GM12878 (cell line): Measurements from ENCODE around the gene POLR3E. TPM values are rescaled to one million over a fixed set of nuclear protein-coding genes. Genes with fewer than 3 reads are reported as not detected.
A peak's percentile ranks its signal among the peaks of the same experiment; 100 is the strongest.

Experiments used
- ATAC-seq: fragments of 200-7000 bp; cut with Tn5 transposase; 3 replicates; pipeline ENCODE4 v1.9.1; 2020; ENCODE audit warnings: mild to moderate bottlenecking, moderate library complexity
- BruUV-seq: library from RNA; stranded (reverse); fragments of 400-500 nt; replicated peaks from 2 replicates; lab custom pipeline; 2021; lab: Mats Ljungman, UMichigan
- CTCF ChIA-PET: fragments of 300-600 bp; sonication (Branson Sonifier 250); formaldehyde crosslinking; extraction: SDS; loops from one replicate; lab custom pipeline; 2021; ENCODE audit warnings: inconsistent platforms; lab: Yijun Ruan, JAX
- POLR2A ChIA-PET: fragments of 350-600 bp; formaldehyde crosslinking; extraction: SDS; loops from one replicate; lab custom pipeline; 2021; ENCODE audit warnings: inconsistent platforms; lab: Charles Lee
- RAD21 ChIA-PET: fragments of 300-600 bp; sonication (Branson Sonifier 250); formaldehyde crosslinking; loops from one replicate; lab custom pipeline; 2023; ENCODE audit warnings: antibody characterized with exemption; ENCODE audit not compliant: unreplicated experiment; lab: Charles Lee
- SMC1A ChIA-PET: fragments of 300-600 bp; sonication (Branson Sonifier 250); formaldehyde crosslinking; loops from one replicate; lab custom pipeline; 2023; ENCODE audit not compliant: unreplicated experiment, uncharacterized antibody; lab: Charles Lee
- DNase-seq: peaks from one replicate; pipeline ENCODE4 v3.0.0-alpha.2; 2011; ENCODE audit warnings: low read depth, low spot score
- FAIRE-seq: peaks from 3 replicates; lab custom pipeline; 2011; peaks lifted over from hg19 to GRCh38; lab: Jason Lieb, UNC
- H2AFZ ChIP-seq: 2 replicates; pipeline ENCODE4 v1.6.0; 2011; ENCODE audit warnings: low read depth, low read length, control low read depth; ENCODE audit not compliant: control insufficient read depth
- H3K27ac ChIP-seq: 2 replicates; pipeline ENCODE4 v1.5.1; 2011; ENCODE audit warnings: control low read depth; ENCODE audit not compliant: control insufficient read depth, insufficient read depth
- H3K27me3 ChIP-seq, 2 experiments: replicated peaks in 1 of 2; 2 replicates each; pipeline versions ENCODE4 v1.6.0 to v1.6.1; 2011; ENCODE audit warnings: low read length in 1 of 2; ENCODE audit not compliant: control insufficient read depth in 2 of 2, insufficient read depth in 2 of 2
- H3K36me3 ChIP-seq, 2 experiments: 2 replicates each; pipeline ENCODE4 v1.5.1; 2011; ENCODE audit warnings: low read length in 1 of 2; ENCODE audit not compliant: control insufficient read depth in 2 of 2, insufficient read depth in 2 of 2
- H3K4me1 ChIP-seq: 2 replicates; pipeline ENCODE4 v1.6.1; 2011; ENCODE audit warnings: mild to moderate bottlenecking, low read length, moderate library complexity, mixed read lengths; ENCODE audit not compliant: control insufficient read depth, insufficient read depth
- H3K4me2 ChIP-seq: 2 replicates; pipeline ENCODE4 v1.6.0; 2011; ENCODE audit warnings: control low read depth; ENCODE audit not compliant: control insufficient read depth, insufficient read depth
- H3K4me3 ChIP-seq: fragments of 200-600 bp; sonication (generic); 2 replicates; pipeline ENCODE4 v1.5.1; 2016
- H3K79me2 ChIP-seq: 2 replicates; pipeline ENCODE4 v1.6.0; 2011; ENCODE audit warnings: low read length; ENCODE audit not compliant: control insufficient read depth, insufficient read depth
- H3K9ac ChIP-seq: 2 replicates; pipeline ENCODE4 v1.8.0; 2011; ENCODE audit warnings: low read length, control low read depth, mixed read lengths; ENCODE audit not compliant: control insufficient read depth, insufficient read depth
- H3K9me3 ChIP-seq: replicated peaks from 3 replicates; pipeline ENCODE4 v1.5.1; 2011; ENCODE audit warnings: mild to moderate bottlenecking, low read length; ENCODE audit not compliant: control insufficient read depth, insufficient read depth
- H4K20me1 ChIP-seq: 2 replicates; pipeline ENCODE4 v1.6.0; 2011; ENCODE audit not compliant: control insufficient read depth, insufficient read depth
- CBX5 ChIP-seq: sonication (generic); IDR thresholded peaks from 2 replicates; pipeline ENCODE4 v1.6.1; 2016; ENCODE audit warnings: low read depth, moderate library complexity, mild to moderate bottlenecking, inconsistent platforms
- IKZF1 ChIP-seq: fragments of 450-650 bp; conservative IDR thresholded peaks from 2 replicates; pipeline ENCODE4 v1.6.1; 2017; ENCODE audit warnings: antibody characterized with exemption, mild to moderate bottlenecking
- POLR2A ChIP-seq: IDR thresholded peaks from 2 replicates; pipeline ENCODE4 v1.6.1; 2011; ENCODE audit warnings: low read depth, mild to moderate bottlenecking, low read length
- RELA ChIP-seq: fragments of 450-650 bp; IDR thresholded peaks from 2 replicates; pipeline ENCODE4 v1.8.0; 2014; ENCODE audit warnings: borderline replicate concordance; ENCODE audit not compliant: partially characterized antibody
- WGBS: methylation state at CpG from one replicate; pipeline ENCODE4 v1.1.6; 2016; ENCODE audit warnings: low lambda C conversion rate; ENCODE audit not compliant: insufficient replicate concordance, insufficient coverage; ENCODE audit errors: missing lambda C conversion rate; 5-methylcytosine and 5-hydroxymethylcytosine counted together
- in situ Hi-C: fragments of 300-500 bp; cut with MboI; formaldehyde crosslinking; loops from 9 replicates; pipeline ENCODE4 v1.14.3; 2018; ENCODE audit warnings: mixed read lengths
- intact Hi-C: fragments of 100-400 bp; cut with micrococcal nuclease; formaldehyde crosslinking; loops from one replicate; pipeline ENCODE4 v1.14.2; 2022; ENCODE audit not compliant: unreplicated experiment
- polyA plus RNA-seq, 11 experiments: library from polyadenylated mRNA; depleted of rRNA in 4 of 11; unstranded in 6 of 11; stranded (reverse) in 5 of 11; fragments of >200 nt; fragmentation: Nextera tagmentation in 4 of 11; fragmentation: Illumina TruSeq in 1 of 11; extraction: Ambion mirVana in 4 of 11; extraction: Trizol in 1 of 11; gene quantifications; 1 replicate in 1 of 11; 2 replicates in 10 of 11; pipeline versions ENCODE4 v1.2.1 to v1.2.3, GENCODE V29; 2011 to 2016; ENCODE audit warnings: inconsistent platforms in 2 of 11, missing spikeins in 2 of 11, low read depth in 1 of 11
- total RNA-seq, 4 experiments: library from RNA; depleted of rRNA in 3 of 4; stranded (reverse); fragments of >200 nt in 3 of 4; fragmentation: Illumina TruSeq in 1 of 4; extraction: Trizol in 1 of 4; gene quantifications; 2 replicates each; pipeline versions ENCODE4 v1.2.1 to v1.2.3, GENCODE V29; 2013 to 2021

Gene POLR3E
- total and polyA plus RNA-seq, 10 of the 15 experiments (the other 5 are each of a cell fraction or from before 2014, with no cell fraction given) = 11.1 to 79.5 (median 39.7) TPM

DNA sequence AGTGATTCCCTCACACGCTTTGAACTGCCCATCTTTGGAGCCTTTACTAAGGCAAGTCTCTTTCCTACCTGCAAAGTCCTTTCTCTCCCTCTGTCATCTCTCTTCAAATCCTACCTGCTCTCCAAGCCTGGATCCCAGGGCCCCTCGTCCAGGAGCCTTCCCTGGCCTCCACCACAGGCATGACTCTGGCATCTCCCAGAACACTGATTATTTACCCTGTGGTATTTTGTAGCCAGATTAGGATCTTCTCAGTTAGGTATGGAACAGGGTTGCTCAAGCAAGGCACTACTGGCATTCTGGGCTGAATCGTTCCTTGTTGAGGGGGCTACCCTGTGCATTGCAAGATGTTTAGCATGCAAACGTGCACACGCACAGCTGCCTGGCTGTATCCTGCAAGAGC, 31.9 kb upstream of the POLR3E start:
- CTCF ChIA-PET = no interaction called here

GRCh38 chr16:22266546-22266945, 30.7 kb upstream of the POLR3E start:
- H3K4me1 ChIP-seq = no peaks in the 10 kb centered on the region
- H3K79me2 ChIP-seq = no peaks in the 10 kb centered on the region
- ChIA-PET RAD21 (no interaction called here), SMC1A (interaction anchor here (0.5 kb wide), 1 partner anchor 45 kb away, joined by 3 read pairs; no protein-coding TSS in a partner anchor), CTCF (no interaction called here), POLR2A (interaction anchor here (0.6 kb wide), 1 partner anchor 529 kb away, joined by 3 read pairs; no protein-coding TSS in a partner anchor)
- ATAC-seq = no peak
- no peaks in the 10 kb centered on the region for H3K9me3 ChIP-seq
- H2AFZ ChIP-seq = no peak overlapping the region
- H3K27ac ChIP-seq = no peak overlapping the region
- in situ Hi-C loops (no loop called here), intact Hi-C loops (no loop called here)
- H3K36me3 ChIP-seq = peaks cover 12 to 17% of the 10 kb centered on the region in 2 experiments
- no TSS peak for BruUV-seq
- DNase-seq = no peak
- TF ChIP-seq POLR2A (peak; percentile 16; the same call in 1 of the 2 replicates), IKZF1 (no peak)
- no peak overlapping the region for H3K9ac ChIP-seq
- H3K27me3 ChIP-seq = no peaks in the 10 kb centered on the region
- no peak overlapping the region for H3K4me2 ChIP-seq
- no peak for FAIRE-seq
- H4K20me1 ChIP-seq = no peaks in the 10 kb centered on the region
- H3K4me3 ChIP-seq = no peak overlapping the region
- WGBS = 97% methylated on average over 19 of the region's 19 CpGs

More for the DNA sequence above, 31.9 kb upstream of the POLR3E start:
- intact Hi-C loops = no loop called here
- H3K9me3 ChIP-seq = no peaks in the 10 kb centered on the region; the same call in 2 of the 3 replicates
- in situ Hi-C loops = no loop called here
- no peak overlapping the region for H3K4me3 ChIP-seq
- TF ChIP-seq CBX5 (no peak), RELA (no peak)
- TF ChIP-seq, all 136 proteins: peak for 0
- no peak overlapping the region for H3K9ac ChIP-seq
- BruUV-seq = no TSS peak
- H3K36me3 ChIP-seq = peaks cover 17 to 18% of the 10 kb centered on the region in 2 experiments
- ATAC-seq (no peak), FAIRE-seq (no peak), DNase-seq (no peak)
- H3K27ac ChIP-seq = no peak overlapping the region
- H2AFZ ChIP-seq = no peak overlapping the region
- ChIA-PET SMC1A (no interaction called here), POLR2A (interaction anchor here (0.7 kb wide), 1 partner anchor 58 kb away, joined by 5 read pairs; no protein-coding TSS in a partner anchor), RAD21 (no interaction called here)
- WGBS = 83% methylated on average over 5 of the region's 5 CpGs
- H3K4me1 ChIP-seq = no peaks in the 10 kb centered on the region
- no peaks in the 10 kb centered on the region for H3K79me2 ChIP-seq
- no peaks in the 10 kb centered on the region for H3K27me3 ChIP-seq
- no peaks in the 10 kb centered on the region for H4K20me1 ChIP-seq
- no peak overlapping the region for H3K4me2 ChIP-seq
